Measurements from ENCODE around the gene LIPG.

The LIPG gene

GRCh38 chr18:49546719-49547273 is 15.1 kb upstream of the LIPG start:
- no peak overlapping the region for H3K4me3 ChIP-seq (replicated peaks; ENCODE audit: low read depth, low read length)
- DNase-seq (ENCODE audit: low read depth) = no peak
- TF ChIP-seq CTCF (IDR thresholded peaks at IDR 0.05; ENCODE audit: low read length, missing control alignments) = no peak

DNA sequence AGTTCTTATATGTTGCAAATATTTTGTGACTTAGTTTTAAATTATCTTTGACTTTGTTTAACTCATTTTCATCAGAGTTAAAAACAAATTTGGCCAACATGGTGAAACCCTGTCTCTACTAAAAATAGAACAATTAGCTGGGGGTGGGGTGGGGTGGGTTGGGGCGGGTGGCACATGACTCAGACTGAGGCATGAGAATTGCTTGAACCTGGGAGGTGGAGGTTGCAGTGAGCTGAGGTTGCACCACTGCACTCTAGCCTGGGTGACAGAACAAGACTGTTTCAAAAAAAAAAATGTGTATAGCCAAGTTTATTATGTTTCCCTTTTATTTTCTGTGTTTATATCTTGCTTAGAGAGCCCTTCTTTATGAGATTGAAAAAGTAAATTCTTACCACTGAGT is 14.2 kb upstream of the LIPG start:
- H3K4me3 ChIP-seq (replicated peaks; ENCODE audit: low read depth, low read length) = no peak overlapping the region
- no peak for DNase-seq (ENCODE audit: low read depth)
- no peak for TF ChIP-seq CTCF (IDR thresholded peaks at IDR 0.05; ENCODE audit: low read length, missing control alignments)

- H3K4me3 ChIP-seq (replicated peaks; ENCODE audit: low read depth, low read length) = no peak overlapping the region
- no peak for TF ChIP-seq CTCF (IDR thresholded peaks at IDR 0.05; ENCODE audit: low read length, missing control alignments)
- DNase-seq (ENCODE audit: low read depth) = peak; percentile 53
Observed at GRCh38 chr18:49548229-49548636, 13.6 kb upstream of the LIPG start.

DNA sequence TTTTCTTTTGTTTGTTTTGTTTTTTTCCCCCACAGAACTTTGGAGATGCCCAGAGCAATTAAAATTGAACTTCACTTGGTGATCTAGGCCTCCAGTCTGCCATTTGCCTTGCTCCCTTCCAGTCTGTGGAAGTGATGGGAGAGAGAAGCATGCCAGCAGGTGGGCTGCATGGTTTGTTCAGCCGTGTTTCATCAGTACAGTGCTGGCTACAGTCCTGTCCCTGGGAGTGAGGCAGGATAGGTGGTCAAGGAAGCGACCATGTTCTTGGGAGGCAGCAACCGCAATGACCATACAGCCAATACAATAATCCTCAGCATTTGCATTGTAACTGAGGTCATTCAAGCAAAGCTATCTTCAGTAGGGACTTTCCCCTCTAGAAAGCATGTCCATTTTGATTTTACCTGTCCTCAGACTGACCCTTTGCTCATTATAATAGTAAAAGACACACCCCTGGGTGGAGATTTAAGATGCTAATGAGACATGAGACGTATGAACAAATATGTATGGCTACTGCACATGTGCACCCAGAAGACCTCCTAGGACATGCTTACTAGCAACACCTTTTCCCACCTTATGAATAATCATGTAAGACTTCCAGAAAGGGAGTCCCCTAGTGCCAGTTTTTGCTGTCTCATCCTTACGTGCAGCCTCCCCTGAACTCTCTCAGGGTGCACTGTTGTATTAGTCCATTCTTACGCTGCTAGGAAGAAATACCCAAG is 11.1 kb upstream of the LIPG start:
- no peak overlapping the region for H3K4me3 ChIP-seq (replicated peaks; ENCODE audit: low read depth, low read length)
- no peak for DNase-seq (ENCODE audit: low read depth)
- no peak for TF ChIP-seq CTCF (IDR thresholded peaks at IDR 0.05; ENCODE audit: low read length, missing control alignments)

- no peak for DNase-seq (ENCODE audit: low read depth)
- H3K4me3 ChIP-seq (replicated peaks; ENCODE audit: low read depth, low read length) = no peak overlapping the region
- no peak for TF ChIP-seq CTCF (IDR thresholded peaks at IDR 0.05; ENCODE audit: low read length, missing control alignments)
Observed at GRCh38 chr18:49553003-49553402, 8.9 kb upstream of the LIPG start.

GRCh38 chr18:49555641-49556040 is 6.2 kb upstream of the LIPG start:
- no peak overlapping the region for H3K4me3 ChIP-seq (replicated peaks; ENCODE audit: low read depth, low read length)
- TF ChIP-seq CTCF (IDR thresholded peaks at IDR 0.05; ENCODE audit: low read length, missing control alignments) = no peak
- no peak for DNase-seq (ENCODE audit: low read depth)

- H3K4me3 ChIP-seq (replicated peaks; ENCODE audit: low read depth, low read length) = no peak overlapping the region
- TF ChIP-seq CTCF (IDR thresholded peaks at IDR 0.05; ENCODE audit: low read length, missing control alignments) = no peak
Observed at GRCh38 chr18:49558356-49558755, 3.5 kb upstream of the LIPG start.

More at GRCh38 chr18:49558356-49558755, 3.5 kb upstream of the LIPG start:
- no peak for DNase-seq (ENCODE audit: low read depth)
